Esophagus squamous epithelium (tissue), 4 donors: ENCODE measurements around the gene SUCLG2.

Experiments used
- POLR2A ChIP-seq, 4 donors: fragments of 450-650 bp; IDR thresholded peaks; one replicate each; pipeline ENCODE4 v1.6.1; 2017; ENCODE audit warnings: antibody characterized with exemption in 4 of 4, mild to moderate bottlenecking in 4 of 4, moderate library complexity in 3 of 4
- TF ChIP-seq, protein P1 (sequence below), 6 experiments: fragments of 450-650 bp in 4 of 6; fragments of 200-600 bp in 2 of 6; sonication (generic) in 2 of 6; IDR thresholded peaks; one replicate each; pipeline ENCODE4 v1.5.1; 2016 to 2019; ENCODE audit warnings: antibody characterized with exemption in 6 of 6, mild to moderate bottlenecking in 4 of 6, moderate library complexity in 4 of 6

DNA sequence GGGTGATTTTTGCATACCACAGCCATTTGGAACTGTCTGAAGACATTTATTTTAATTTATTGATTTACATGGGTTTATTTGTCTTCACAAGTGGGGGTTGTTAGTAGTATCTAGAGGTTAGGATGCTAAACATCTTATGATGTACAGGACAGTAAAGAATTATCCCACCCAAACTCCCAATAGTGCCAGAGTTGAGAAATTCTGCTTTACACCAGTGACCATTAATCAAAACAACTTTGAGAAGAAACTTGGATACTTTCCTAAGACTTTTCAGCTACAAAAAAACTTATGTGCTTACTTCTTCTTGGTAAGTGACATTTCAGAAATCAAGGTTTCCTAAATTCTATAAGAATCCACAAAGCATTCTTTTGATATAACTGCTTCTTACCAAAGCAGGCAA is 156.7 kb downstream of the SUCLG2 start:
- TF ChIP-seq, protein P1, sequence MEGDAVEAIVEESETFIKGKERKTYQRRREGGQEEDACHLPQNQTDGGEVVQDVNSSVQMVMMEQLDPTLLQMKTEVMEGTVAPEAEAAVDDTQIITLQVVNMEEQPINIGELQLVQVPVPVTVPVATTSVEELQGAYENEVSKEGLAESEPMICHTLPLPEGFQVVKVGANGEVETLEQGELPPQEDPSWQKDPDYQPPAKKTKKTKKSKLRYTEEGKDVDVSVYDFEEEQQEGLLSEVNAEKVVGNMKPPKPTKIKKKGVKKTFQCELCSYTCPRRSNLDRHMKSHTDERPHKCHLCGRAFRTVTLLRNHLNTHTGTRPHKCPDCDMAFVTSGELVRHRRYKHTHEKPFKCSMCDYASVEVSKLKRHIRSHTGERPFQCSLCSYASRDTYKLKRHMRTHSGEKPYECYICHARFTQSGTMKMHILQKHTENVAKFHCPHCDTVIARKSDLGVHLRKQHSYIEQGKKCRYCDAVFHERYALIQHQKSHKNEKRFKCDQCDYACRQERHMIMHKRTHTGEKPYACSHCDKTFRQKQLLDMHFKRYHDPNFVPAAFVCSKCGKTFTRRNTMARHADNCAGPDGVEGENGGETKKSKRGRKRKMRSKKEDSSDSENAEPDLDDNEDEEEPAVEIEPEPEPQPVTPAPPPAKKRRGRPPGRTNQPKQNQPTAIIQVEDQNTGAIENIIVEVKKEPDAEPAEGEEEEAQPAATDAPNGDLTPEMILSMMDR (IDR thresholded peaks at IDR 0.05), result no peak
- TF ChIP-seq POLR2A (IDR thresholded peaks at IDR 0.05), result no peak
